IPS DF 6.9 (cell line): Measurements from ENCODE around the gene PAWR.
"Not testable (repeated sequence)": the region's sequence is repeated elsewhere in the genome, so short reads cannot be mapped to it uniquely, and the experiment has no call there.

Experiments used
- DNase-seq: peaks from one replicate; pipeline ENCODE4 v3.0.0-alpha.2; 2013; ENCODE audit warnings: low read depth, low spot score
- H3K27ac ChIP-seq: one replicate; pipeline ENCODE4 v1.5.1; 2013; ENCODE audit warnings: low read length, control low read depth
- H3K27me3 ChIP-seq: 2 replicates; pipeline ENCODE4 v1.6.1; 2013; ENCODE audit warnings: mild to moderate bottlenecking, low read length; ENCODE audit not compliant: control insufficient read depth, insufficient read depth
- H3K36me3 ChIP-seq: 2 replicates; pipeline ENCODE4 v1.6.1; 2013; ENCODE audit warnings: low read length; ENCODE audit not compliant: control insufficient read depth, insufficient read depth
- H3K4me1 ChIP-seq: 2 replicates; pipeline ENCODE4 v1.6.1; 2013; ENCODE audit warnings: low read length; ENCODE audit not compliant: control insufficient read depth, insufficient read depth
- H3K4me3 ChIP-seq: 2 replicates; pipeline ENCODE4 v1.5.1; 2013; ENCODE audit warnings: mild to moderate bottlenecking, low read length
- H3K9me3 ChIP-seq: 2 replicates; pipeline ENCODE4 v1.6.1; 2013; ENCODE audit warnings: low read length, inconsistent platforms; ENCODE audit not compliant: control insufficient read depth, insufficient read depth
- WGBS: extraction: QIAGEN DNeasy Blood & Tissue Kit; methylation state at CpG from one replicate; pipeline ENCODE4 v1.1.7; 2013; ENCODE audit warnings: mixed read lengths, missing lambda C conversion rate; ENCODE audit not compliant: insufficient read length, insufficient coverage; 5-methylcytosine and 5-hydroxymethylcytosine counted together

Gene PAWR

DNA sequence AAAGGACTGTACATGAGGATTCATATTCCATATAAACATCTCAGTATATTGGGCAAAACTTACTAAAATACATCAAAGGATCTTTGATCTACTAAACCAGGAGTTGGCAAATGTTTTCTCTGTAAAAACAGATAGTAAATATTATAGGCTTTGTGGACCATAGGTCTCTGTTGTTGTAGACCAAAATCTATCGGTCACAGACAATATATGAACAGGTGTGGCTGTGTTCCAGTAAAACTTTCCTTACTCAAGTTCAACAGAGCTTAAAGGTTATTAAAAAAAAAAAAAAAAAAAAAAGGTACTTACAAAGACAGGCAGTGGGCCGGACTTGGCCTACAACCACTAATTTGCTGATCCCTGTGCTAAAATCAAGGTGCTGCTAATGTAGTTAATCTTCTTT, 40.3 kb downstream of the PAWR start:
- Histone ChIP-seq H3K4me3 (no peak overlapping the region), H3K36me3 (no peaks in the 10 kb centered on the region), H3K9me3 (no peaks in the 10 kb centered on the region), H3K27ac (no peak overlapping the region), H3K4me1 (peaks cover 1% of the 10 kb centered on the region; the same call in 1 of the 2 replicates), H3K27me3 (no peaks in the 10 kb centered on the region)
- DNase-seq: no peak
- WGBS: no CpG with 5 or more reads among the region's 2 CpGs

DNA sequence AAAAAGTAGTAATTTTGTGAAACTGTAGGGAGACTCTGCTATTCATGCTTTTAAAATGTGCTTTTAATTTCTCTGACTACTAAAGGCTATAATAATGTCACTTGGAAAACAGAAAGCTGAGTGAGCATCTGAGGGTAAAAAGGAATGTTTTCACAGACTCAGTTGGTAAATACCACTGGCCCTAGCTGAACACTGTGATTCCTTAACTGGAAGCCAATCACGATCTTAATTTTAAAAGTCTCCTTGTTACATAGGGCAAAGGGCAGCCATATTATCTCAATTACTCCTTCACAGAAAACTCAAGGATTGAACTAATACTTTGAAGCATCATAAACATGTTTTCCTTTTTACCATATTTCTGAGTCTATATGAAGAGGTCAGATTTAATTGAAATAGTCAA, 41.9 kb downstream of the PAWR start:
- peaks cover 1% of the 10 kb centered on the region; the same call in 1 of the 2 replicates for H3K4me1 ChIP-seq
- H3K27ac ChIP-seq: no peak overlapping the region
- no peak for DNase-seq
- no peaks in the 10 kb centered on the region for H3K36me3 ChIP-seq
- no peaks in the 10 kb centered on the region for H3K27me3 ChIP-seq
- no peak overlapping the region for H3K4me3 ChIP-seq
- no peaks in the 10 kb centered on the region for H3K9me3 ChIP-seq
- no CpG with 5 or more reads among the region's 1 CpG for WGBS

DNA sequence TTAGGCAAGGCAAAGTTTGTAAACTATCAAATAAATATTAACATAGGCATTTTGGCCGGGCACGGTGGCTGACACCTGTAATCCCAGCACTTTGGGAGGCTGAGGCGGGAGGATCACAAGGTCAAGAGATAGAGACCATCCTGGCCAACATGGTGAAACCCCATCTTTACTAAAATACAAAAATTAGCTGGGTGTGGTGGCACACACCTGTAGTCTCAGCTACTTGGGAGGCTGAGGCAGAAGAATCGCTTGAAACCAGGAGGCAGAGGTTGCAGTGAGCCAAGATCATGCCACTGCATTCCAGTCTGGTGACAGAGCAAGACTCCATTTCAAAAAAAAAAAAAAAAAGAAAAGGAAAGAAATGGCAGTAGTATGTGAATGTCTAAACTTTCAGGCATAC, 43.9 kb downstream of the PAWR start:
- H3K27ac ChIP-seq, H3K27me3 ChIP-seq, DNase-seq, H3K4me1 ChIP-seq, H3K9me3 ChIP-seq, H3K4me3 ChIP-seq, H3K36me3 ChIP-seq: not testable (repeated sequence)
- WGBS: no CpG with 5 or more reads among the region's 4 CpGs

DNA sequence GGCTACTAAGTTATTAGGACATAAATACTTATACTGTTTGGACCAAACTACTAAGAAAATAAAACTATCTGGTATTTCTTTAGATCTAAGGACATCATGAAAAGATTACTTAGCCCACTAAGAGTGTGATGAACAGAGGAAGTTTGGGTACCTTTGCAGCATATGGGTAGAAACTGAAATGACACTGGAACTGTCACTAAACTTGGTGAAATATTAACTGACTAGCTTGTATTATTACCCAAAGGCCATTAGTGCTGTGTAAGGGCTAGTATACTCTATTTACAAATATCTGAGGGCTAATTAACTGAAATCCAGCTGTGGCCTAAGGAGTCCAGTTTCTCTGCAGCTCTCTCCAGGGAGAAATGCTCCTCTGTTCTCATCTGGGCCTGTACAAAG, 45.5 kb downstream of the PAWR start:
- no peaks in the 10 kb centered on the region for H3K27me3 ChIP-seq
- H3K9me3 ChIP-seq: no peaks in the 10 kb centered on the region
- peaks cover 1% of the 10 kb centered on the region; the same call in 1 of the 2 replicates for H3K4me1 ChIP-seq
- DNase-seq: no peak
- H3K27ac ChIP-seq: no peak overlapping the region
- H3K36me3 ChIP-seq: no peaks in the 10 kb centered on the region
- no peak overlapping the region for H3K4me3 ChIP-seq

DNA sequence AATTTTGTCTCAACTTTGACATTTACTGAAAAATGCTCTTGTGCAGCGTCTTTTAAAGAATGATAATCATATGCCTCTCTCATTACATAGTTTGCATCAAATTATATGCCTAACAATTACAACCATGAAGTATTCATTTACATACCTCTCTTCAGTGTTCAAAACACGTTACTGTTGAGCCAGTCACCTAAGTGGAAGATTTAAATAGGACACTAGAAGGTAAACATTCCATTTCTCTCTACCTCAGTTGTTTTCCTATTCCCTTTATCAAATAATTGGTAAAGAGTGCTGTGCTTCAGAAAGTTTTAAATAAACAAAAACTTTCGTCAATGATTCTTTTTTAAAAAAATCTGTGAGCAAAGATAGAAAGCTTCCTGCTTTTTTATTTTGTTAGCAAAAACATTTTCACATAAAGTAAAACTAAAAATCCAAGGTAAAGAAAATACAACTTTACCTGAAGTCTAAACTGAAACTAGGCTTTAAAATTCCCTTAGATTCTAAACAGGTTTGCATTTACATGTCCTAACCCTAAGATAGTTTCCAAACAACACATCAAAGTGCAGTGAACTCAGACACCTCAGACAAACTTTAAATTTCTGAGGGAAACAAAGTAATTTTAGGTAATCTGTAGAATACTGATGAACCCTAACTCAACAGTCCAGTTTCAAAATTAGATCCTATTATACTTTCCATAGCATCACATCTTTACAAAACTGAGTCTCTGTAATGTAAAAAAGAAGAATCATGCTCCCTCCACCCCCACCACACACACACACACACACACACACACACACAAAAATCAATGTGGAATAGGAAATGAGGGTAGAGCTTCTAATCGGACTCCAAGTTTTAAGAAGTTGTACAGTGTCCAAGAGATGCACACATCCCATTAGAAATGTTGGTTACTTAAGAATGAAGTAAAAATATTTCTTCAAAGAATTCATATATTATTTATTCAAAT, 46.2 kb downstream of the PAWR start:
- Histone ChIP-seq H3K4me1 (peaks cover 1% of the 10 kb centered on the region; the same call in 1 of the 2 replicates), H3K9me3 (no peaks in the 10 kb centered on the region), H3K27ac (no peak overlapping the region), H3K4me3 (no peak overlapping the region), H3K36me3 (no peaks in the 10 kb centered on the region), H3K27me3 (no peaks in the 10 kb centered on the region)
- WGBS: no CpG with 5 or more reads among the region's 4 CpGs
- no peak for DNase-seq

DNA sequence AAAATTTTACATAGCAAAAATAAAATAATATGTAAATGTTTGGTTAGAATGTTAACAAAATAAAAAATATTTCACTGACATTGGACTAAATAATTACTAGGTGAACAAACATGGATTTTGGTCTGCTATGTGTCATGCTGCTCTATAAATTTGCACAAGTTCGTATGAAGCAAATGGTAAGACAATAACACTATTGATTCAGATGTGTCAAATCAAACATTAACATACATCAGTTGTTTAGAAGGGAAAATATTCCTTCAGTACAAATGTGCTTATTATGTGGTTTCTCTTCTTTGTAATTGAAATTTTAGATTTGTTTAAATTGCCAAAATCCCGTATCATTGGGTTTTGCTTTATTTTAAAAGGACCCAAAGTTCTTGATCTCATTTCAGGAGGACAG, 46.9 kb downstream of the PAWR start:
- WGBS: no CpG with 5 or more reads among the region's 2 CpGs
- Histone ChIP-seq H3K9me3 (no peaks in the 10 kb centered on the region), H3K27ac (no peak overlapping the region), H3K4me3 (no peak overlapping the region), H3K4me1 (peaks cover 1% of the 10 kb centered on the region; the same call in 1 of the 2 replicates), H3K27me3 (no peaks in the 10 kb centered on the region), H3K36me3 (no peaks in the 10 kb centered on the region)
- no peak for DNase-seq

DNA sequence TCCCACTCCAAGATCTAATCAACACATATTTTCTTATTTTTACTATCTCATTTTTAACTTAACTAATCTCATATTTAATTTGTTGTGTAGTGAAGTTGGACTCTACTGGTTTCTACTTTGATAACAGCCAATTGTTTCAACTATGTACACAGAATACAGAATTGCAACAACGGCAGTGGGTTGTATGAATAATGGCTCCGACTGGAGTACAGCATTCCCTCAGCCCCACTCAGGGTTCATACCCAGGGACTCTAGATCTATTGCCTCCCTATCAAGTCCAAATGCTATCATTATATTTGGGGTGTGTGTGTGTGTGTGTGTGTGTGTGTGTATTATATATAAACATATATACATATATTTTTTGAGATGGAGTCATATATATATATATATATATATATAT, 52.3 kb downstream of the PAWR start:
- no CpG with 5 or more reads among the region's 2 CpGs for WGBS
- no peaks in the 10 kb centered on the region for H3K9me3 ChIP-seq
- no peak for DNase-seq
- H3K27me3 ChIP-seq: no peaks in the 10 kb centered on the region
- H3K4me1 ChIP-seq: no peaks in the 10 kb centered on the region; the same call in 1 of the 2 replicates
- no peak overlapping the region for H3K4me3 ChIP-seq
- H3K27ac ChIP-seq: no peak overlapping the region
- H3K36me3 ChIP-seq: no peaks in the 10 kb centered on the region

DNA sequence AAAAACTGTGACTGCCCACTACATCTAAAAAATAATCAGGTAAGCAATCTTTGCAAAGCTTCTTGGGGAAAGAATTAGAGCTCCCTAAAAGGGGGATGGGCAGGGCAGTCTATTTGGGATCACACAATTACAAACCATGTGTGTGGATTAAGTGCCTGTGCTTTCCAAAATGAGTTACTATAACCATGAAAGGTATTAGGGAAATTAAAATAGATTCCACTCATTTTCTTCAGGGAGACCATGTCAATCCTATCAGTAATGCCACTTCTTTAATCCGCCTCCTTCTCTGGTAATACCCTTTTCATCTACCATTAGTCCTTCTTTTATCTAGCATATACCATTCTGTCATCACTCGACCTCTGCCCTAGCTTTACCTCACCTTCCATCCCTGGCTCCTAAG, 53.7 kb downstream of the PAWR start:
- Histone ChIP-seq H3K9me3 (no peaks in the 10 kb centered on the region), H3K36me3 (no peaks in the 10 kb centered on the region), H3K27me3 (no peaks in the 10 kb centered on the region), H3K4me3 (no peak overlapping the region), H3K27ac (no peak overlapping the region), H3K4me1 (no peaks in the 10 kb centered on the region; the same call in 1 of the 2 replicates)
- DNase-seq: no peak
- WGBS: no CpG with 5 or more reads among the region's 2 CpGs

DNA sequence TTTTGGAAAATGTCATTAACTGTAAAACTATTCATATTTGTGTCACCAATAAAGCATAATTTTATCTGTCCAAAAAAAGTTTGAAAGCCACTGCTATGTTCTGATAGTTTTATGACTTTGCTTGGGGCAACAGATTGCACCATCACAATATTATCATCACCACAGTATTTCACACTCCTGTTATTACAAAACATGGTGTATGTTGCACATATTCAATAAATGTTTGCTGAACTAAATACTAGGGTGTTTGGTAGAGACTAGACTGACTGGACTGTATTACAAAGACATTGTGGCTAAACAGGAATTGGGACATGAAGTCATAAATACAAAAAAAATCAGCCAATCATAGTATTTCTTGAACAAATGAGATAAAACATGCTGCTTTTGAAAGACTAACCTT, 55.1 kb downstream of the PAWR start:
- no peaks in the 10 kb centered on the region for H3K9me3 ChIP-seq
- H3K27ac ChIP-seq: no peak overlapping the region
- no peaks in the 10 kb centered on the region for H3K36me3 ChIP-seq
- DNase-seq: no peak
- no peak overlapping the region for H3K4me3 ChIP-seq
- no peaks in the 10 kb centered on the region; the same call in 1 of the 2 replicates for H3K4me1 ChIP-seq
- H3K27me3 ChIP-seq: no peaks in the 10 kb centered on the region

DNA sequence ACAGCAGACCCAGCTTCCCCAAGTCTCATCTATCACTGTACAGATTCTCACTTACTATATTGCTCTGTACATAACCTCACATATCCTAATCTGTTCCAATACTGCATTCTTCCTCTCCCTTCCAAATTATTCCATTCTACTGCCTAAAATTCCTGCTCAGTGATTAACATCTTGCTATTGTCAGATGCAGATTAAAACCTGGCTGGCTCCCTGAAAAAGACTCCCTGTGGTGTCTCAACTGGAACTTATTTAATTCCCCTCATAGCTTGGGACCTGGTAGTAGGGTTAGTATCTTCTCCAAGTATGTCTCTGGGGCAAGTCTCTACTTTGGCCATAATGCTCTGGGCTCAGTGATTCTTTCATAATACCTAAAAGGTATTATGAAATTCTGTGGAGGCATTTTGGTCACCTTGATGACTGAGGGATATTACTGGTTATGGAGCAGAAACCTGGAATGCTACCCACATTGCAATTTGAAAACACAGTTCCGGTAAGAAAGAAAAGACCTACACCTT, 55.8 kb downstream of the PAWR start:
- Histone ChIP-seq H3K4me3 (no peak overlapping the region), H3K36me3 (no peaks in the 10 kb centered on the region), H3K9me3 (no peaks in the 10 kb centered on the region), H3K4me1 (no peaks in the 10 kb centered on the region; the same call in 1 of the 2 replicates), H3K27me3 (no peaks in the 10 kb centered on the region), H3K27ac (no peak overlapping the region)
- WGBS: no CpG with 5 or more reads among the region's 1 CpG
- DNase-seq: no peak

DNA sequence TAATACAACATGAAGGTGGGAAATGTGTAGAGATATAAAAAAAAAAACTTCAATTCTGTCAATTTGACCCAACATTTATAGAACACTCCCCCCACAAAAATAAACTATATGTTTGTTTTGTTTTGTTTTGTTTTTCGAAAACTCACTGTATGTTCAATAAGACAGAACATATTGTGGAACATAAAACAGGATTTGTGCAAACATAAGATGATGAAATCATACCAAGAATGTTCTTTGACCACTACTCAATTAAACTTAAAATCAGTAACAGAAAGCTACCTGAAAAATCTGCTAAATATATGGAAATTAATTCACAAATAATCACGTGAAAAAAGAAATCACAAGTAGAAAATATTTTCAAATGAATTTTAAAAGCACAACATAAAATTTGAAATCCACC, 61.2 kb downstream of the PAWR start:
- H3K4me3 ChIP-seq: no peak overlapping the region
- no peaks in the 10 kb centered on the region for H3K36me3 ChIP-seq
- no peaks in the 10 kb centered on the region for H3K9me3 ChIP-seq
- H3K27ac ChIP-seq: no peak overlapping the region
- DNase-seq: no peak
- no CpG with 5 or more reads among the region's 2 CpGs for WGBS
- no peaks in the 10 kb centered on the region for H3K4me1 ChIP-seq
- H3K27me3 ChIP-seq: no peaks in the 10 kb centered on the region
